Effector CD4-positive, alpha-beta T cell (primary cell): ENCODE measurements around the gene IER5.
"Not testable (repeated sequence)": the region's sequence is repeated elsewhere in the genome, so short reads cannot be mapped to it uniquely, and the experiment has no call there.

ENCODE experiments used
- DNase-seq: peaks from one replicate; pipeline ENCODE4 v3.0.0-alpha.2; 2020
- total RNA-seq: gene quantifications from one replicate; lab custom pipeline; 2026; lab: John Stamatoyannopoulos, UW

IER5 gene
- 529 reads per million, percentile 98 among the genes with 10 or more reads in this experiment for total RNA-seq

- peak; percentile 92 for DNase-seq
These were observed at the start of gene IER5 for GRCh38 chr1:181088079-181089016. Gene IER5 (plus strand): TSS chr1:181088700. CDS start chr1:181088903, 203 bp downstream.

GRCh38 chr1:181040284-181040865, 48.1 kb upstream of the IER5 start:
- no peak for DNase-seq

DNA sequence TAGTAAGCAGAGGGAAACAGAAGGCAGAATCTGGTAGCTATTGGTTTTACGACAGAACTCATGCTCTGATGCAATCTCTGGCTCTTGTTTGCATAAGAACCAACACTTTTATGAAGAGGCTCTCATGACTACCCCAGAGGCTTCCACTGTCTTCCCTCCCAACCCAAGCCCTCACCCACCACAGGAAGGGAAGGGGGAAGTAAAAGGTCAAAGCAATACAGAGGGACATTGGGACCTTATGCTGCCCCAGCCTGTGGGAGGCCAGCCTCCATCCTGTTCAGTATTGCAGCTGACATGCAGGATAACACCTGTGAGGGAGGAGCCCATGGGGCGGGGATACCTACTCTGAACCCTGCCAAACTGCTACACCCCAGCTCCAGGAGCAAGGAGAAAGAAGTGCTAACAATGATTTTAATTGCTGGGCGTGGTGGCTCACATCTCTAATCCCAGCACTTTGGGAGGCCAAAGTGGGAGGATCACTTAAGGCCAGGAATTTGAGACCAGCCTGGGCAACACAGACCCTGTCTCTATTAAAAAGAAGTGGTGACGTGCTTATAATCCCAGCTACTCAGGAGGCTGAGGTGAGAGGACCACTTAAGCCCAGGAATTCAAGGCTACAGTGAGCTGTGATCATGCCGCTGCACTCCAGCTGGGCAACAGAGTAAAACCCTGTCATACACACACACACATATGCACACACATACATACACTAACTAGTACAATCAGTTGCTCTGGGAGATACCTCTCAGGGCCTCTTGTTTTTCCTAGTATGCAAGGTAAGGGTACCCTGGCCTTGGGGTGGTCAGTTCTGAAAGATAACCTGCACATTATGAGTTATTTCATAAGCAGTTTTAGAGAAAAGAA, 45.2 kb upstream of the IER5 start:
- DNase-seq = no peak

- DNase-seq = no peak
These were observed 44.0 kb upstream of the IER5 start for GRCh38 chr1:181044449-181044966.

GRCh38 chr1:181045946-181046345, 42.6 kb upstream of the IER5 start:
- DNase-seq = not testable (repeated sequence)

DNA sequence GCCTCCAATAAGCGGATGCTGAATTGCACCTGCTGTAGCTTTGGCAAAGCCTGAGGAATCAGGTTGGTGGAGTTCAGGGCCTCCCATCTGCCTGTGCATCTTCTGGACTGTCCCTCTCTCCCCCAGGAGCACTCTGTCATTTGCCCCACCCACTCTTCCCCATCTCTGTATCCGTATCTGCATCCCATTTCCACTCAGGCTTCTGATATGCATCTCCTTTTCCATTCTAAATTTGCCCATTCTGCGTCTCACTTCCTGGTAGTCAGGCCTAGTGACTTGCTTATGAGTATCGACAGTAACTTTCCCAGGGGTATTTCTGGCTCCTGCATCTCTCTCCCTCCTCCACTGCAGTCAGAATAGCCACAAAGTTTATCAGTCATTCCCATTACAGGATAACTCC, 39.1 kb upstream of the IER5 start:
- no peak for DNase-seq

DNA sequence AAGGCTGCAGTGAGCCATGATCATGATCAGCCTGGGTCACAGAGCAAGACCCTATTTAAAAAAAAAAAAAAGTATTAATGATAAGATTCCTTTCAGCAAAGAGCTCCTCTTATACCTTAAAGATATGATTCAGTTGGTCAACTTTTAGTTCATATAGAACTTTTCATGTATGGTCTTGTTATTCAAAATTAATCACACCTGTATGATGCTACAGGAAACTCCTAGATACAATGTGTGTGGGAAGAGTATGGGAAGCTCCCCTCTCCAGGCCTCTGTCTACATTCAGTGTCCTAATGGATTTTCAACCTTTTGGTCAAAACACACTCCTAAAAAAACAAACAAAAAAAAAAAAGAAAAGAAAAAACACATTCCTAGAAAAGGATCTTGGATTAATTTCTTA, 37.6 kb upstream of the IER5 start:
- DNase-seq = no peak

DNA sequence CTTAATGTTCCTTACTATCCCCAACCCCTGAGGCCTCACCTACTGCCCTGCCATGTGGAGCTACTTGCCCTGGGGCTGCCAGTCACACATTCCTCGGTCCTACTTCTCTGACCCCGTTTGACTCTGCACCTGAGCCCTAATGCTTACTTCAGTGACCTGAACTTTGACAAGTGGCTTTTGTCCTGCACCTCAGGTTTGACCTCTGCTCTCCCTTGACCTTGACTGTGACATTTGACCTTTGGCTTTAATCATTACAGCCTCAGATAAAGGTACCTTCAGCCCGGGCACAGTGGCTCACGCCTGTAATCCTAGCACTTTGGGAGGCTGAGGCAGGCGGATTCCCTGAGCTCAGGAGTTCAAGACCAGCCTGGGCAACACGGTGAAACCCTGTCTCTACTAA, 31.9 kb upstream of the IER5 start:
- DNase-seq = no peak

- DNase-seq = no peak
These were observed 31.4 kb upstream of the IER5 start for GRCh38 chr1:181057079-181057478.

- no peak for DNase-seq
These were observed 29.1 kb upstream of the IER5 start for GRCh38 chr1:181059435-181059834.

DNA sequence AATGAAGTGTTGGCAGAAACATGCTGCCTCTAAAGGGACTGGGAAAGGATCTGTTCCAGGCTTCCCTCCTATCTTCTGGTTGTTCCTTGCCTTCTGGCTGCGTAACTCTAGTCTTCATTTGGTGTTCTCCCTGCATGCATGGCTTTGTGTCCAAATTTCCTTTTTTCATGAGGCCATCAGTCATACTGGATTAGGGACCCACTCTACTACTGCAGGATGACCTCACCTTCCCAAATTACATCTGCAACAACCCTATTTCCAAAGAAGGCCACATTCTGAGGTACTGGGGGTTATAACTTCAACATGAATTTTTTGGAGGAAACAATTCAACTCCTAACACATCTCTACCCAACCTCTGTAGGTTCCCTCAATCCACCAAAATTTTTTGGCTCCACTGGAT, 28.4 kb upstream of the IER5 start:
- no peak for DNase-seq

DNA sequence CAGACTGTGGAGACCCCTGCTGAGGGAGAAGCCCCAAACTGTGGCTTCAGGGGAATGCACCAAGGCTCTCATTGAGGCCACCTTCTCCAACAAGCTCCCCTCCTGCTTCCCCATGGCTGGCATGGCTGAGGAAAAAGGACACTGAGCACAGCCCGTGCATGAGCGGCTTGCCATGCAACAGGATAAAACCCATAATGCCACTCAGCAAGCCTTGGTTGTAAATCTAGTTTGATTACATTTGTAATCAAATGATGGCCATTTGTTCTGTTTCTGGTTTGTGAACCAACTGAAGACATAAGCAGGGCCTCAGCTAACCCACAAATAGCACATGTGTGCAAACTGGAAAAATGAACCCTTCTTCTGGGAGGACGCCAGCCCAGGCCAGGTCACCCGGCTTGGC, 27.6 kb upstream of the IER5 start:
- DNase-seq = not testable (repeated sequence)

- DNase-seq = no peak
These were observed 27.0 kb upstream of the IER5 start for GRCh38 chr1:181061487-181061886.

DNA sequence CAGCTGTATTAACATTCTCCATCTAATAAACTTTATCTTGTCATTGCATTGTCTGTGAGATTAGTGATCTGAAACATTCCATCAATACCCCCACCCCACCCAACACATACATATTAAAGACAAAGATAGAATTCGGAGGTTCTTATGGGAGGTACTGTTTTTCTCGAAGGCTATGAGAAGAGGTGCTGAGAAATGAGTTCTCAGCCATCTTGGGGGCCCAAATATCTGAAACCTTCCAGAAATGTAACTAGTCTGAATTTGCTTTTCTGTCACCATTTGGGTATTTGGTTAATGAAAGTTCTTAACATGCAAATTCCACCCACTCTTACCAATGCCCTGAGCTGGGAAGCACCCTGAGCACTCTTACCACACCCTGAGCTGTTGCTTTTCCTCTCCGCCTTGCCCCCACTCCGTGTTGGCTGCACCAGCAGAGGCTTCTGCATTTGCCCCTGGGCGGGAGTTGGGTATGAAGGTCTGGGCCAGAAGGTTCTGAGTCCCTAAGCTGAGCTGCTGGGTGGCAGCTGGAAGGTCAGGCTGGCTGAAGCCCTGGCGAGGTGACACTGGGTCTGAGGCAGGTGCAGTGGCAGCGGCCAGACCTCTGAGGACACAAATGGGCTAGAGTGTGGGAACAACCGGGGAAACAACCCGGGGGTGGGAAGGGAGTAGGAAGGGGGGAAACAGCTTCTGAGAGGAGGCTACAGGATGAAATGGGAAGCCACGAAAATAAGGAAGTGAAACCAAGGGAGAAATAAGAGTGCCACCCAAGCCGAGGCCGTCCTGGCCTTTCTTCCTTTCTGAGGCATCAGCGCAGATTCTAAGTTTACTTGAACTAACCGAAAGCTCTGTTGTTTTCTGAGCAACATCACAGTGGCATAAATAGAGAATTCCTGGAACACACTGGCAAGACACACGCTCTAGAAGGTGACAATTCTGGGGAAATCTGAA, 26.3 kb upstream of the IER5 start:
- no peak for DNase-seq

GRCh38 chr1:181062836-181063428, 25.6 kb upstream of the IER5 start:
- DNase-seq = no peak

DNA sequence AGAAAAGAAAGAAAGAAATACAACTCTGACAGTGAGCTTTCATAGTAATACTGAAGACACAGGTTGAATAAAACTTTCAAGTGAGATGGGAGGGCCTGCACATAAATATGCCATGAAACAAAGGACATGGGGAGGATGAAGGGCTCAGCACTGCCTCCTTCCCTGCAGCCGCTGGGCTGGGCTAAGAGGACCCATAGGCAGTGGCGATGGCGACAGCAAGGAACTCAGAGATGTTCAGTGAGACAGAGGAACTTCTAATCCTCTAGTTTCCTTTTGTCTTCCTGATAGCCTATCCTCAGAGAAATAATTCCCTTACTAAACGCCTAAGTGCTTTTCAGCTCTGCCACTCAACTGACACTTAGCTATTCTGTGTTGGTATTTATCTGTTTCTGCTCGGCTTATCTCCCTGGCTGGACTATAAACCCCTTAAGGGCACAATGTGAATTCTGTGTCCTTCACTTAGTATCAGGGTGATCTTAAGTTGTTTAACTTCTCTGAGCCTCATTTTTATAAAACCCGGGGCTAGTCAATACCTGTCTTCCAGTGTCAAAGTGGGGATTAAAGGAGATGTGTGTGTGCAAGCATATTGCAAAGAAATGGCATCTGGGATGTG, 24.4 kb upstream of the IER5 start:
- no peak for DNase-seq

GRCh38 chr1:181064702-181065101, 23.8 kb upstream of the IER5 start:
- DNase-seq = no peak

GRCh38 chr1:181073638-181074037, 14.9 kb upstream of the IER5 start:
- DNase-seq = no peak

- no peak for DNase-seq
These were observed 12.6 kb upstream of the IER5 start for GRCh38 chr1:181075766-181076350.

GRCh38 chr1:181076852-181077251, 11.6 kb upstream of the IER5 start:
- no peak for DNase-seq
